ENCODE data around the gene XYLT2. TPM values are rescaled to one million over a fixed set of nuclear protein-coding genes. Genes with fewer than 3 reads are reported as not detected.

Gene XYLT2
- total and polyA plus RNA-seq, 2 of the 13 experiments (the other 11 are each of a cell fraction or from before 2014, with no cell fraction given): 17.0 to 22.1 TPM

DNA sequence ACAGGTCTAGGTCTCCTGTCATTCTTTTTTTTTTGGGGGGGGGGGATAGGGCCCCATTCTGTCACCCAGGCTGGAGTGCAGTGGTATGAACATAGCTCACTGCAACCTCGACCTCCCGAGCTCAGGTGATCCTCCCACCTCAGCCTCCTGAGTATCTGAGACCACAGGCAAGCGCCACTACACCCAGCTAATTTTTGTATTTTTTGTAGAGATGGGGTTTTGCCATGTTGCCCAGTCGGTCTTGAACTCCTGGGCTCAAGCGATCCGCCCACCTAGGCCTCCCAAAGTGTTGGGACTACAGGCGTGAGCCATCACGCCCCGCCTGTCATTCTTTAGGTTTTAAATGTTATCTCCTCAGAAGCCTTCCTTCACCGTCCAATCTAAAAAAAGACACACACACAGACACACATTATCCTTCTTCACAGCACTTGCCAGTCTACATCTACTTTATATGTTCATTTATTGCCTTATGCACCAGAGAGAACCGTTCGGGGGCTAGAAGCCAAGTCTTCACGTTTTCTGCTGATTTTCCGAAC, 26.4 kb downstream of the XYLT2 start (continued):
- TF ChIP-seq RXRB (CRISPR knock-in tag; IDR thresholded peaks at IDR 0.05; ENCODE audit: borderline replicate concordance): no peak
- no peak for TF ChIP-seq MED13 (CRISPR knock-in tag; IDR thresholded peaks at IDR 0.05)
- TF ChIP-seq ZNF18 (CRISPR knock-in tag; IDR thresholded peaks at IDR 0.05; ENCODE audit: insufficient replicate concordance): no peak
- no peak for TF ChIP-seq SALL2 (CRISPR knock-in tag; IDR thresholded peaks at IDR 0.05)
- no peak for TF ChIP-seq RFX5 (IDR thresholded peaks at IDR 0.05; ENCODE audit: low read depth, low read length)
- TF ChIP-seq ZFP62 (CRISPR knock-in tag; IDR thresholded peaks at IDR 0.05): no peak
- TF ChIP-seq, protein P1, sequence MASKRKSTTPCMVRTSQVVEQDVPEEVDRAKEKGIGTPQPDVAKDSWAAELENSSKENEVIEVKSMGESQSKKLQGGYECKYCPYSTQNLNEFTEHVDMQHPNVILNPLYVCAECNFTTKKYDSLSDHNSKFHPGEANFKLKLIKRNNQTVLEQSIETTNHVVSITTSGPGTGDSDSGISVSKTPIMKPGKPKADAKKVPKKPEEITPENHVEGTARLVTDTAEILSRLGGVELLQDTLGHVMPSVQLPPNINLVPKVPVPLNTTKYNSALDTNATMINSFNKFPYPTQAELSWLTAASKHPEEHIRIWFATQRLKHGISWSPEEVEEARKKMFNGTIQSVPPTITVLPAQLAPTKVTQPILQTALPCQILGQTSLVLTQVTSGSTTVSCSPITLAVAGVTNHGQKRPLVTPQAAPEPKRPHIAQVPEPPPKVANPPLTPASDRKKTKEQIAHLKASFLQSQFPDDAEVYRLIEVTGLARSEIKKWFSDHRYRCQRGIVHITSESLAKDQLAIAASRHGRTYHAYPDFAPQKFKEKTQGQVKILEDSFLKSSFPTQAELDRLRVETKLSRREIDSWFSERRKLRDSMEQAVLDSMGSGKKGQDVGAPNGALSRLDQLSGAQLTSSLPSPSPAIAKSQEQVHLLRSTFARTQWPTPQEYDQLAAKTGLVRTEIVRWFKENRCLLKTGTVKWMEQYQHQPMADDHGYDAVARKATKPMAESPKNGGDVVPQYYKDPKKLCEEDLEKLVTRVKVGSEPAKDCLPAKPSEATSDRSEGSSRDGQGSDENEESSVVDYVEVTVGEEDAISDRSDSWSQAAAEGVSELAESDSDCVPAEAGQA (IDR thresholded peaks at IDR 0.05; ENCODE audit: low read depth): no peak
- TF ChIP-seq, protein P1 (CRISPR knock-in tag; IDR thresholded peaks at IDR 0.05; ENCODE audit: borderline replicate concordance): no peak
- no peak for TF ChIP-seq ISL2 (CRISPR knock-in tag; IDR thresholded peaks at IDR 0.05)
- TF ChIP-seq ZNF235 (CRISPR knock-in tag; IDR thresholded peaks at IDR 0.05; ENCODE audit: borderline replicate concordance): no peak
- TF ChIP-seq ATF7-NPFF (CRISPR knock-in tag; IDR thresholded peaks at IDR 0.05; ENCODE audit: low read depth): 0 out of 2 replicates have a peak, but pooled peaks have one; percentile 21
- no peak for TF ChIP-seq PRMT3 (CRISPR knock-in tag; IDR thresholded peaks at IDR 0.05; ENCODE audit: borderline replicate concordance, low read depth)
- no peak for TF ChIP-seq NFKBIZ (CRISPR knock-in tag; IDR thresholded peaks at IDR 0.05)
- TF ChIP-seq HMG20A (CRISPR knock-in tag; IDR thresholded peaks at IDR 0.05; ENCODE audit: borderline replicate concordance): no peak
- TF ChIP-seq ZSCAN21 (CRISPR knock-in tag; IDR thresholded peaks at IDR 0.05; ENCODE audit: borderline replicate concordance): no peak
- no peak for TF ChIP-seq MXD4 (CRISPR knock-in tag; IDR thresholded peaks at IDR 0.05)
- peak; percentile 47; the same call in 1 of the 2 replicates for TF ChIP-seq ZNF678 (CRISPR knock-in tag; IDR thresholded peaks at IDR 0.05)
- no peak for TF ChIP-seq ZNF644 (CRISPR knock-in tag; IDR thresholded peaks at IDR 0.05; ENCODE audit: low read depth)
- peak; percentile 8; the same call in 1 of the 2 replicates for TF ChIP-seq ZSCAN31 (CRISPR knock-in tag; IDR thresholded peaks at IDR 0.05; ENCODE audit: low read depth)
- no peak for TF ChIP-seq PATZ1 (CRISPR knock-in tag; IDR thresholded peaks at IDR 0.05)
- TF ChIP-seq RFXANK (CRISPR knock-in tag; IDR thresholded peaks at IDR 0.05): 0 out of 2 replicates have a peak, but pooled peaks have one; percentile 0

Measured in HepG2 (cell line).